NCI-H2196 treated with DMSO at 0.1 percent for 48 hours (cell line): ENCODE data around the gene RASSF8.

Experiments used
- DNase-seq: peaks from one replicate; lab custom pipeline; 2025; ENCODE audit not compliant: unreplicated experiment; lab: John Stamatoyannopoulos, UW

RASSF8 gene

DNA sequence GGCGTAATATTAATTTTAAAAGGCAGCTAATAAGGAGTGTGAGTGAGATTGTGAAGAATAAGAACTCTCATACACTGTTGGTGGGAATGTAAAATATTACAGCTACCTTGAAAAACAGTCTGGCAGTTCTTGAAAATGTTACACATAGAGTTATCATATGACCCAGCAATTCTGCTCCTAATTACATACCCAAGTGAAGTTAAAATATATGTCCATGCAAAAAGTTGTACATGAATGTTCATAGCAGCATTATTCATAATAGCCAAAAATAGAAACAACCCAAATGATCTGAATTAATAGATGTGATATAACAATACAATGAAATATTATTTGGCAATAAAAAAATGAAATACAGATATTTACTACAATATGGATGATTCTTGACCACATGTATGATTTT is 68.2 kb downstream of the RASSF8 start:
- DNase-seq = no peak

GRCh38 chr12:26027401-26027800 is 68.9 kb downstream of the RASSF8 start:
- no peak for DNase-seq

- peak; percentile 15 for DNase-seq
Measured at GRCh38 chr12:26028953-26029735, 70.7 kb downstream of the RASSF8 start.

DNA sequence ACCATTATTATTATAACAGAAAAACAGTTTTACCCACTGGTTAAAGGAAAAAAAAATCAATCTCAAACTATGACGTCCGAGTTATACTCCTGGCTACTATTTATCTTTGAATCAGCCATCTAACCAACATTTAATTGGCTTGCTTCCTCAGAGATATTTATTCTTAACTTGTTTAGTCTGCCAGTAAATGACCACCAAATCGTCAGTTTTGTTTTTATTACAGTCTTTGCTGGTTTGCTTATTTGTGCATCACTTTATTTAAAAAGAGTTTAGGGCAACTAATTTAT is 71.2 kb downstream of the RASSF8 start:
- DNase-seq = no peak

DNA sequence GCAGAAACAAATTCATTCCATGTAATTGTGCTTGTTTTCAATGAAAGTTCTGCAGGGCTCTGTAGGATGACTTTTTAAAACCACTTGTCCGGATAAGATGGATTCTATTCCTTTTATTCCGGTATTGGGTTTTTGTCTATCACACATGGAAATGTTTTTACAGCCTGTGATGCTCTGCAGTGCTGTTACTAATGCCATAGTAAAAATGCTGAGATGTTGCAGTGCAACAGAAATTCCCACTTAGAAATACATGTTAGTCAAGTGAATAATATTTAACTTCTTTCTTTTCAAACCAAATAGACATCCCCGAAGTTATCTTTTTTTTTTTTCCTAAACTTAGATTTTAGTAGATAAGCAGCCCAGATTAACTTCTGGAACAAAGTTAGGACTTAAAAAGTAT is 71.9 kb downstream of the RASSF8 start:
- no peak for DNase-seq

GRCh38 chr12:26031318-26031717 is 72.8 kb downstream of the RASSF8 start:
- DNase-seq = no peak

DNA sequence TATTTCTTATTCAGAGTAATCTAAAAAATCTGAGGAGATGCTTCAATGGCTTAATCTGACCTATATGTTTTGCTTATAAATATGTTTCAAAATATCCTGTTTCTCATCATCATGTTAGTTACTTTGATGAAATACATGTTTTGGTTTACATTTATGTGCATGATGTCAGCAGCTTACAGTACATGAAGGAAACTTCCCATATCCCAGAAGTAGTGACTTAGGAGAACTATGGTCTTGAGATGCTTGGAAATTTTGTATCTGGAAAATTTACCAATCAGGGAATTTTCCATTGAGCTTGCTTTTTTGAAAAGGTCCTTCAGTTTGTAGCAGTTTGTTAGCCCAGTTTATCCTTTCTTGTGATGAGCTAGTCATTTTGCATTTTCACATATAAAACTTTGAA is 73.3 kb downstream of the RASSF8 start:
- no peak for DNase-seq

GRCh38 chr12:26032290-26032689 is 73.8 kb downstream of the RASSF8 start:
- no peak for DNase-seq

GRCh38 chr12:26032719-26033241 is 74.3 kb downstream of the RASSF8 start:
- DNase-seq = no peak

GRCh38 chr12:26034371-26035142 is 76.1 kb downstream of the RASSF8 start:
- DNase-seq = no peak

DNA sequence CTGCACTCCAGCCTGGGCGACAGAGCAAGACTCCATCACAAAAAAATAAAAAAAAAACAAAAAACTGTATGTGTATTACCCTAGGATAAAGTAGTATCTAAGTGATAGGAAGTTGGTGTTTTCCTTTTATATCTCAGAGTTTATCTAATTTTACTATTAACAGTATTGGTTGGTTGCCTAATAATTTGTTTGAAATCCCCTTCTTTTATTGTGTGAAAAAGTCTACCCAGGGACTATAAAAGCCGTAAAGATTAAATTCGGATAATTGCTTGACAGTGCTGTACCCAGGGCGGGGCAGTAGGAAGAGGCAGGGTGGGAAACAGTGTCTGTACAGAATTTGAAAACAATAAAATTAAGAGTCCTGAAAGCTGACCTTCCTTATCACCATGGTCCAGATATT is 78.4 kb downstream of the RASSF8 start:
- DNase-seq = no peak

GRCh38 chr12:26037615-26038220 is 79.2 kb downstream of the RASSF8 start:
- no peak for DNase-seq

DNA sequence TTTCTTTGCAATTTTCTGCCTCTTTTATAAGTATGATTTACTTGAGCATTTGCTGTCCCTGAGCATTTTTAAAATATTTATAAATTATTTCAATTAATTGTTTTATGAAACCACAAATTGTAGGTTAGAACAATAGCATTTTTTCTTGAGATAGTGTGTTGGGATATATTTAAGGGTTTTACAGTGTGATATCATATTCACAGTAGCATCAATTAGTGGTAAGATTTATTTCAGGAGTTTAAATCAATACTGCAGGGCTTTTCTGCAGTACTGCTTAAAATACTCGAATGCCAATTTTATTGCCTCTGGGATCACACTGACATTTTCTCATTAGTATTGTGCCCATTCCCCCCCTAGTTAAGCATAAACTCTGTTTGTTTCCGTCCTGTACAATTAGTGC is 84.2 kb downstream of the RASSF8 start:
- DNase-seq = no peak

DNA sequence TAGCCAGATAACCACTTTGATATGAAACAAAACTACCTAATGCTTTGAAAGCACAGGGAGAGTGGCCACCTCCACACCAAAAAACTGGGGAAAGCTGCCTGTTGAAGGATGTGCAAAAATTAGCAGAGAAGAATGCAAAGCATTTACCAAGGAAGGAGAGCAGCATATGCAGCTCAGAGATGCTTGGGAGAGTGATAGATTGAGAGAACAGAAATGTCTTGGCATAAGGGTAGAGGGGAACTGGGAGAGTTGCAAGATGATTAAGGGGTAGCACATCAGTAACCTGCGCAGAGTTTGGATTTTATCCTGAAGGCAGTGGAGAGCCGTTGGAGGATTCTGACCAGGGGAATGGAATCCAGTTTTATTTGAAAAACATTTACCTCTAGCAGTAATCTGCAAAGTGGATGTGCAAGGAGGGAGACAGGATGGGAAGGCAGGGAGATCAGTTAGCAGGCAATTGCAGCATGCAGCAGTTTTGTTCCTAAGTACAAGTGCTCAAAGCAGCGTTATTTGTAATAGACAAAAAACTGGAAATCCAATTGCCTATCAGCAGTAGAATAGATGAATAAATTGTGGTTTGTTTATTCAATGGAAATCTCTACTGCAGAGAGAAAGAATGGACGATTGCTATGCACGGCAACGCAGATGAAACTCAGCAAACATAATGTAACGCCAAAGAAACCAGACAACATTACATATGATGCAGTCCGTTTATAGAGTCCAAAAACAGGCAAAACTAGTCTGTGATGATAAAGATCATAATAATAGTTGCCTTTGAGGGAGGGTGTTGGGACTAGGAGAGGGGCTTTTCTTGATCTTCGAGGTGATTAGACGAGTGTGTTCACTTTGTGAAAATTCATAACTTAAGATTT is 84.9 kb downstream of the RASSF8 start:
- DNase-seq = no peak

DNA sequence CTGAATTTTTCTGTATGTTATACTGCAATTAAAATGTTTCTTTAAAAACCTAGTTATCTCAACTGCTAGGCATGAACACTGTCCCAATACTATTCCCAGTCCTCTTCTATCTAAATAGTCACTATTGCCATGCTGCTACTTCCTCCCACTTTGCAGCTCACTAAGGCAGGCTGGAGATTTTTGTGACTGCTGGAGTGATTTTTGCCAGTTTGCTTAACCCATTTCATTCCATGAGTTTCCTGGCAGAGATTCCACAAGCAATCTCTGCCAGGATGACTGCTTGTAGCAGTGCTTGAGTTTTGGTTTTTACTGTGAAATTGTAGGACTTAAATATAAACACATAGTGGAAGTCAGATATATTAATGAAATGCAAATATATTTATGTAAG is 85.5 kb downstream of the RASSF8 start:
- DNase-seq = no peak

DNA sequence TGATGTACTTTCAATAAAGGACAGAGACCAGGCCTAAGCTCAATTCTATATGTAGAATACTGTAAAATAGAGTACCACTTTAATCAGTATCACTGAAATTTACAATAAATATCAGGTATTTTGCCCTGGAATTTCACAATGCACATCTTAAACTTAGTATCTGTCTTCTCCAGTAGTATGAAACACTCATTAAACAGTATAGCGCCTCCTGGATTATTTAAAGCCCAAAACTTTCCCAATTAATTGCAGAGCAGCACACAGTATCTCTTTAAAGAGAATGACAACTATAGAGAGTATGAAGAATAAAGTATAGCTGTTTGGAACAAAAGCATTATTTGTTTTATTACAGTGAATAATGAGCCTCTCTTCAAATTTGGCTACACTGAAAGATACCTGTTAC is 86.1 kb downstream of the RASSF8 start:
- no peak for DNase-seq

- no peak for DNase-seq
Measured at GRCh38 chr12:26046203-26046602, 87.7 kb downstream of the RASSF8 start.

GRCh38 chr12:26046906-26047305 is 88.4 kb downstream of the RASSF8 start:
- DNase-seq = no peak

GRCh38 chr12:26047401-26048226 is 89.1 kb downstream of the RASSF8 start:
- no peak for DNase-seq

DNA sequence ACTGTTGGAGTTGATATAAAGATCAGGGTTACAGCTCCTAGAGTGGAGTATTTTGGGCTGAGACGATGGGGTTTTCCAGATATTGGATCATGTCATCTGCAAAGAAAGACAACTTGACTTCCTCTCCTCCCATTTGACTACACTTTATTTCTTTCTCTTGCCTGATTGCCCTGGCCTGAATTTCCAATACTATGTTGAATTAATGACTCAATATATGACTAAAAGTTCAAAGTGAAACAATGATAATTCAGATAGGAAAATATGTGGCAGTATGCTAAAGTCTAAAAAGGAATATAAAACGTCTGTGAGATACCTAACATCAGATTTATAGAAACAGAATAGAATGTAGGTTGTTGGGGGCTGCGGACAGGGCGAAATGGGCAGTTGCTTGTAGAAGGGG is 94.2 kb downstream of the RASSF8 start:
- no peak for DNase-seq
